A673 (cell line): ENCODE results near the gene CETN3. TPM values are rescaled to one million over a fixed set of nuclear protein-coding genes. Genes with fewer than 3 reads are reported as not detected.

Experiments used
- BruUV-seq: library from RNA; stranded (reverse); fragments of 400-500 nt; replicated peaks from 2 replicates; lab custom pipeline; 2021; lab: Mats Ljungman, UMichigan
- CTCF ChIA-PET: fragments of 300-600 bp; sonication (Branson Sonifier 250); formaldehyde crosslinking; loops from one replicate; lab custom pipeline; 2022; ENCODE audit warnings: antibody characterized with exemption; lab: Charles Lee
- POLR2A ChIA-PET: fragments of 300-600 bp; sonication (Branson Sonifier 250); formaldehyde crosslinking; loops from one replicate; lab custom pipeline; 2022; ENCODE audit warnings: antibody characterized with exemption; ENCODE audit not compliant: low non-redundant PET; lab: Charles Lee
- DNase-seq: peaks from one replicate; pipeline ENCODE4 v3.0.0-alpha.2; 2015; ENCODE audit warnings: low spot score
- H3K27ac ChIP-seq: fragments of 200-600 bp; sonication (generic); 2 replicates; pipeline ENCODE4 v1.5.1; 2016; ENCODE audit warnings: mixed run types, low read depth, mild to moderate bottlenecking, mixed read lengths, antibody characterized with exemption, low read length; ENCODE audit not compliant: poor library complexity, severe bottlenecking
- H3K27me3 ChIP-seq: fragments of 200-600 bp; sonication (generic); replicated peaks from 2 replicates; pipeline ENCODE4 v1.6.1; 2017; ENCODE audit warnings: mixed run types, low read depth, mild to moderate bottlenecking, mixed read lengths, antibody characterized with exemption, low read length; ENCODE audit not compliant: insufficient read depth, poor library complexity
- H3K36me3 ChIP-seq: fragments of 200-600 bp; sonication (generic); 2 replicates; pipeline ENCODE4 v1.6.1; 2016; ENCODE audit warnings: mixed run types, mild to moderate bottlenecking, mixed read lengths, antibody characterized with exemption, low read length; ENCODE audit not compliant: insufficient read depth, poor library complexity, severe bottlenecking
- H3K4me1 ChIP-seq: fragments of 200-600 bp; sonication (generic); 2 replicates; pipeline ENCODE4 v1.6.1; 2017; ENCODE audit warnings: mixed run types, mild to moderate bottlenecking, mixed read lengths, antibody characterized with exemption, low read length; ENCODE audit not compliant: insufficient read depth, poor library complexity, severe bottlenecking
- H3K4me3 ChIP-seq: fragments of 200-600 bp; sonication (generic); 2 replicates; pipeline ENCODE4 v1.5.1; 2016; ENCODE audit warnings: low read depth, mixed run types, mild to moderate bottlenecking, mixed read lengths, low read length; ENCODE audit not compliant: poor library complexity, severe bottlenecking
- H3K9me3 ChIP-seq: fragments of 200-600 bp; sonication (generic); 2 replicates; pipeline ENCODE4 v1.6.1; 2016; ENCODE audit warnings: mixed run types, low read depth, mild to moderate bottlenecking, mixed read lengths, antibody characterized with exemption, low read length; ENCODE audit not compliant: poor library complexity, severe bottlenecking
- CTCF ChIP-seq: fragments of 300-800, 200-600 bp; sonication (generic); conservative IDR thresholded peaks from 2 replicates; pipeline ENCODE4 v1.5.1; 2017; ENCODE audit warnings: low read depth, mild to moderate bottlenecking, antibody characterized with exemption, low read length, moderate library complexity, mixed read lengths
- EZH2 ChIP-seq: fragments of 200-600 bp; sonication (generic); IDR thresholded peaks from 2 replicates; pipeline ENCODE4 v1.6.1; 2017; ENCODE audit warnings: borderline replicate concordance, low read depth, mild to moderate bottlenecking, mixed read lengths, antibody characterized with exemption, low read length; ENCODE audit not compliant: poor library complexity, severe bottlenecking
- intact Hi-C: fragments of 100-400 bp; cut with micrococcal nuclease; formaldehyde crosslinking; loops from one replicate; pipeline ENCODE4 v1.10.0; 2022; ENCODE audit not compliant: unreplicated experiment
- total RNA-seq: library from RNA; stranded (reverse); gene quantifications from 2 replicates; pipeline ENCODE4 v1.2.3, GENCODE V29; 2021

Gene CETN3
- total RNA-seq, 1 experiment from 2014 or later, result 25.3 TPM

DNA sequence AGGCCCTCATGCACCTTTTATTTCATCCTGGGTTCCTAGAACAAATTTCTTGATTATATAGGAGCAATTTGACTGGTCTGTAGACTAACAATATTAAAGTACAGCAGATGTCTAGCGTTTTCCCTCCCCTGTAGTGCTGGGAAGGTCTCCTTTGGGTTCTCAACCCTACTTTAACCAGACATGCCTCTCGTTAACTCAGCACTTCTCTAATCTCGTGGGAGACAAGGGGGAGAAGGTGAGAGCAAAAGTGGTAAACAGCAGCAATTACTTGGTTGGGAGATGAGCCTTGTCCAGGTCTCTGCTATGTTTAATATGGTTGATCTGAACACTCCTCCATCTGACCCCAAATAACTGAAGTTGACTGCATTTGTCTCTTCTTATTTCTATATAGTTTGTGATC lies 22.0 kb downstream of the CETN3 start:
- intact Hi-C loops, result no loop called here
- DNase-seq, result no peak
- ChIA-PET CTCF (no interaction called here), POLR2A (no interaction called here)
- H3K27me3 ChIP-seq, result no peaks in the 10 kb centered on the region
- no peaks in the 10 kb centered on the region for H3K36me3 ChIP-seq
- H3K9me3 ChIP-seq, result no peaks in the 10 kb centered on the region
- H3K27ac ChIP-seq, result no peak overlapping the region
- BruUV-seq, result no TSS peak
- no peak overlapping the region for H3K4me3 ChIP-seq
- TF ChIP-seq EZH2, result no peak
- TF ChIP-seq CTCF, result no peak
- no peaks in the 10 kb centered on the region for H3K4me1 ChIP-seq

GRCh38 chr5:90386099-90386710 lies 23.4 kb downstream of the CETN3 start:
- CTCF ChIA-PET, result no interaction called here

DNA sequence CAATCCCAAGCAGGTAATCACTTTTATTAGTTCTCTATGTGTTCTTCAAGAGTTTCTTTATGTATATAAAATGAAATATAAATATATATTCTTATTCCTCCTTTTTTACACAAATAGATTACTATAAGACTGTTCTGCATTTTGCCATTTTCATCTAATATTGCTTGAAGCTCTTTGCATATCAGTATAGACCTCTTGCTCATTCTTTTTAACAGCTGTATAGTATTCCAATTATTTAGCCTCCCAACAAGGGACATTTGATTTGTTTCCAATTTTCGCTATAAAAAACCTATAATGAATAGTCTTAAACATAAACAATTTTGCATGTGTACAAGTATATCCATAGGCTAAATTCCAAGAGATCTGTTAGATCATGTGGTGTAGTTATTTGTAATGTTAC lies 25.2 kb downstream of the CETN3 start:
- intact Hi-C loops, result loop anchor here (2.0 to 5.0 kb wide), 2 partner anchors 107 to 1656 kb away; no protein-coding TSS in a partner anchor
- Histone ChIP-seq H3K4me1 (no peaks in the 10 kb centered on the region), H3K4me3 (no peak overlapping the region), H3K27ac (no peak overlapping the region), H3K36me3 (no peaks in the 10 kb centered on the region), H3K9me3 (no peaks in the 10 kb centered on the region), H3K27me3 (no peaks in the 10 kb centered on the region)
- ChIA-PET CTCF (no interaction called here), POLR2A (no interaction called here)
- no TSS peak for BruUV-seq
- no peak for TF ChIP-seq EZH2
- no peak for TF ChIP-seq CTCF
- no peak for DNase-seq

More at GRCh38 chr5:90386099-90386710, 23.4 kb downstream of the CETN3 start:
- intact Hi-C loops, result no loop called here
- H3K4me3 ChIP-seq, result no peak overlapping the region
- H3K27me3 ChIP-seq, result no peaks in the 10 kb centered on the region
- H3K9me3 ChIP-seq, result no peaks in the 10 kb centered on the region
- POLR2A ChIA-PET, result no interaction called here
- H3K27ac ChIP-seq, result no peak overlapping the region
- BruUV-seq, result no TSS peak
- peak; percentile 50 for DNase-seq
- no peaks in the 10 kb centered on the region for H3K36me3 ChIP-seq
- TF ChIP-seq EZH2, result no peak
- peak; percentile 62 for TF ChIP-seq CTCF
- H3K4me1 ChIP-seq, result no peaks in the 10 kb centered on the region
